Stimulated activated CD4-positive, alpha-beta T cell treated with anti-CD3 and anti-CD28 coated beads, Interleukin-2, amount 100 ng/mL, for 48 hours (primary cell): Measurements from ENCODE around the gene IL3.
A peak's percentile ranks its signal among the peaks of the same experiment; 100 is the strongest.
"Not testable (repeated sequence)": the region's sequence is repeated elsewhere in the genome, so short reads cannot be mapped to it uniquely, and the experiment has no call there.

Experiments used
- DNase-seq, 2 donors: peaks; one replicate each; pipeline ENCODE4 v3.0.0-alpha.2; 2020

The IL3 gene

DNA sequence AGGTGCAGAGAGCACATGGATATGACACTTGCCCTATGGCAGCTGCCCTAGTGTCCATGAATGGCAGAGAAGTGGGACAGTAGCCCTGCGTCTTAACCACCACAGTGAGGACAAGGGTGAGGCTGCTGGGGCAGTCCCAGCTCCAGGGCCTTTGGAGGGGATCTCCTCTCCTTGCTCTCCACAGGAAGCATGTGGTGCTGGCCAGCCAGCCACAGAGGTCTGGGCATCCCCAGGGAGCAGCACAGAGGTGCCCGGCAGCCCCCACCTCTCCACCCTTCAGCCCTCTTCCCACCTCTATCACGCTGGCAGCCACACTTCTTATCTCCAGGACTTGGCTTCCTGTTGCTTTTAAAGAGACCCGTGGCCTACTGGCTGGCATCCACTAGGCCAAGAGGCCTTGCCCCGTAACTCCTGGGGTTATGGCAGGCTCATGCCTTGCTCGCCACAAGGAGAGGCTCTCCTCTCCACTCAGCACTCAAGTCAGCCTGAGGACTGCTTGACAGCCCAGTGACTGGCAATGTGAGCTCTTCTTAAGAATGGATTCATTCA, 35.0 kb downstream of the IL3 start:
- DNase-seq: no peak

DNA sequence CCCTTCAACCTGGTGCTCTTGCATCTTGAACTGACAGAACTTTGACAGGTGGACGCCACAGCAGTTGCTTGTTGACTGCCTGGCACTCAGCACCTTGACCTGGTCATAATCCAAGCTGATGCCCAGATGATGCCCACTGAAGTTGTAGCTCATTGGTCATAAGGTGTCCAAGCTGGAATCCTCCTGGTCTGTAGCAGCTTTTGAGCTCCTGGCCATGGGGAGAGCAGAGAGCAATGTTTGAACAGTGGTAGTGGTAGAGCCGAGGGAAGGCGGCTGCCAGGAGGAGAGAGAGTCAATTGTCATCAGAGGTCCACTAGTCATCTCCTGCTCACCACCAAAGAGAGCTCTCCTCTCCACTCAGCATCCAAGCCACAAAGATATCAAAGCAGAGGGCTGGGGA, 36.4 kb downstream of the IL3 start:
- no peak for DNase-seq

DNA sequence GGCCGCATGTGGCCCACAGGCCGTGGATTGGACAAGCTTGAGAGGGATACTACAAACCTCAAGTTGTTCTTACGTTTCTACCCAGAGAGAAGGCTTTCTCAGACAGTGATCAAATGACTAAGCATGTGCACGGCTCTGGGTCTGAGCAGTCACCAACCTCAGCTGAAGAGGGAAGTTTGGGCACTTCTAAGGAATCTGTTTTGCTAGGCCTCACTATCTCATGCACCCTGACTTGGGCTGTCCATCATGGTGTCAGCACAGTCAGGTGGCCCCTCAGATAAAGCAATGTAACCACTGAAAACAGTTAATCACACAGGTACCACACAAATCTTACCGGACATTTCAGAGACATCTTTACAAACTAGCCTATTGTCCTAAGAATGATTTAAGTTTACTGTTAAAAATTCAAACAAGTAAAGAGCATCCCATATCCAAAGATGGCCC, 37.7 kb downstream of the IL3 start:
- DNase-seq: no peak

DNA sequence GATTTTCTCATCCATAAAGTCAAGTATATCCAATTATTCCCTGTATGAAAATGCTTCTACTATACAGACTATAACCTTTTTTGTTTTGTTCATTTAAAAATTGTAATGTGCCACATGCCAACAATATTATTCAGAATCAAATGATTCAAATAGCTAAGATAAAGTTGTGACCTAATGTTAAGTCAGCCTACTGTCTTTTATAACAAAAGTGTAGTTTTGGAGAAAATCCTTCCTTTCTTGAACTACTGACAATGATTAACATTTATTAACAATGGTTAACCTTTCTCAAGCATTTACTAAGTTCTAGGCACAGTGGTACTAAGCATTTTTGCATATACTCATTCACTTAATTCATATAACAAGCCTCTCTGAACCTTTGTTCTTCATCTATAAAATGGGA, 38.2 kb downstream of the IL3 start:
- no peak for DNase-seq

DNA sequence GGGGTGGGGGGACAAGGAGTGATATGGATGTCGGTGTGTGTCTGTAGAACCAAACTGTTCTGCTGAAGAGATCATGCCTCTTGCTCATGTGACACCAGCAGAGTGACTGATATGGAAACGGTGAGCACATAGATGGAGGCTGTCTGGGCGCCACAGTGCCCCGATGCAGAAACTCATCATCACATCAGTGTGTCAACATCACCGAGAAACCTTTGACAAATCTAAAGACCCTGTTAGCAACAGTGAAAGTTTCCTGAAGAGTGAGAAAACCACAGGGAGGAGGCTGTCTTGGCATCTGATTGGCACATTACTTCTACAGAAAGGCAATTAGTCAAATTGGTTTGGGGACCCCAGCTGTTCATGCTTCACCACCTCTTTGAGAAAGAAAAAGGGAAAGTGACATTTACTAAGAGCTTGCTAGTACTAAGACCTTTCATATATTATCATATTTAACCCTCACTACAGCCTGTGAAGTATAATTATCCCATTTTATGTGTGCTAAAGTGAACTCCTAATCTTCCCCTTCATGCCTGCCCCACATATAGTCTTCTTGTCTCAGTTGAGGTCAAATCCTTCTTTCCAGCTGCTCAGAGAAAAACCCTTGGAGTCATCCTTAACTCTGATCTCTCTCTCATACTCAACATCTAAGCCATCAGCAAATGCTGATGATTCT, 38.8 kb downstream of the IL3 start:
- no peak for DNase-seq

DNA sequence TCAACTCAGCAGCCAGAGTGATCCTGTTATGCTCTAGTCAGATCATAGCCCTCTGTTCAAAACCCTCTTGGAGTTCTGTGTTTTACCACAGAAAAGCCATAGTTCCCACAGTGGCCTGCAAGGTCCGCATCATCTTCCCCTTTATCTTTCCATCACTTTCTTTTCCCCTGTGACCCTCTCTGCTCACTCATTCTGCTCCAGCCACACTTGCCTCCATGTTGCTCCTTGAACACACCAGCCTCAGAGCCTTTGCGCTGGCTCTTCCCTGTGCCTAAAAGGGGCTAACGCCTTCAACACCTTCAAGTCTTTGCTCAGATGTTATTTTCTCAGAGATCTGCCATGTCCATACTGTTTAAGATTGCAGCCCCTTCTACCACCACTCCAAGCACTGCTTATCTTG, 39.5 kb downstream of the IL3 start:
- DNase-seq: no peak

DNA sequence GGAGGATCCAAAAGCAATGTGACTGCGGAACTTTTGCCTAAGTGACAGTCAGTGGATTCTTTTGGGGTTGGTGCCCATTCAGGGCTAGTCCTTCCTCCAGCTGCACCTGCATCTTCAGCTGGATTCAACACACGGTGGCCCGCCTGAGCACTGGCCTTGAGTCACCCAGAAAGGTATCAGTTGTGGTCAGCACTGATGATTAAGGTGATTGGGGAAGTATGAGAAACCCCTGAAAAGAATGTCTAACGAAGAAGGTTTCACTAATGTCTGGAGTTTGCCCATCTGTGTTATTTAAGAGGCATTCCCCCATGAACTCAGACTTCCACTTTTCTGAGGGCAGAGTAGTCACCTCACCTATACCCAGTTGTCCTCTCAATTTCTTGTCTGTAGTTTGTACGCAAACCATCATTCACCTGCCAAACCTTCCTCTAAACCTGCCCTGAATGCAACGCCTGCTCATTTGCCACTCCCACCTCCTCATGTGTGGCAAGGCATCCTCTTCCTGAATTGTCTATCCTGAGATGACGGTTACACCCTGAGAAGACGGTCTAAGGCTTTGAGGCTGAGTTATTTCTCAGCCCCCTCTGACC, 40.3 kb downstream of the IL3 start:
- peak in 1 of 2 donors; percentile 43 for DNase-seq

DNA sequence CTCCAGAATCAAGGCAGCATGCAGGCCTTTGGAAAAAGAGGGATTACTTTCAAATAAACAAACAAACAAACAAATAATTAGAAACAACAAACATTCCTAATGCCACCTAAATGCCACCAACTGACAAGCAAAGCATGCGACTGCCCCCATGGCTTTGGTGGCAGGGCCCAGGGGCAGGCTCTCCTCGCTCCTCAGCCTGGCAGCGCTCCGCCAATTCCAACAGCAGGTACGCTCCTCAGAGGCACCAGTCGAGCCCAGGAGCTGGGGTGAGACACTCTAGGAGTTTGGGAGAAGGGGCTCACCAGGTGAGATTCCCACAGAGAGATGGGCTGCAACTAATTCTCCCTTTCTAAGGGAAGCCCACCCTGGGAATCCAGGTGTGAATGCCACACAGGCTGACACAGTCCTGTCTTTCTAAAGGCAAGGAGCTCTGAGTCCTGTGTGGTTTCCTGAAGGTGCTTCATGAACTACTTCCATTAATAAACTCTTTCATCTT, 41.0 kb downstream of the IL3 start:
- no peak for DNase-seq

DNA sequence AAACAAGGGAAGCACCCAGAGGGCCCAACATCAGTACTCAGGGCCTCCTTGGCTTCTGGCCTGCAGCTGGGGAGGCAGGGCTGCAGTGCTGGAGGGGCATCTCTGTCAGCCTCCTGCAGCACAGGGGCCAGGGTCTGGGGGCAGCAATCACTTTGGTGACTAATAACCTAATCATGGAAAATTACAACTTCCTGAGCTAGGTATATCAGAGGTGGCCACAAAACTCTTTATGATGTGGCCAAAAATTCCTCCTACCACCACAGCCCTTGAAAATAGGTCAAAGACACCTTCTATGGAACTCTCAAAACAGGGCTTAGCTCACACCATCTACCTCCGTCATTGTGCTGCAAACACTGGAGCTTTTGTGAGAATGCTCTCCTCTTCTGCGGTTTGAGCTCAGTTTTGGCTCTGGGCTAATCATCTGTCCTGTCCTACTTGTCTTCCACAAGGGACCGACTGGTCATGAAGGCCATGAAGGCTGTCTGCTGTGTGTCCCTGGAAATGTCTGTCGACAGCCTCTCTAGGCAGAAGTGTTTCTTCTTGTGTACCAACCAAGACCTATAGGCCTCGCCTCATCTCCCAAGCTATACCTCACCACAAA, 41.7 kb downstream of the IL3 start:
- DNase-seq: no peak

DNA sequence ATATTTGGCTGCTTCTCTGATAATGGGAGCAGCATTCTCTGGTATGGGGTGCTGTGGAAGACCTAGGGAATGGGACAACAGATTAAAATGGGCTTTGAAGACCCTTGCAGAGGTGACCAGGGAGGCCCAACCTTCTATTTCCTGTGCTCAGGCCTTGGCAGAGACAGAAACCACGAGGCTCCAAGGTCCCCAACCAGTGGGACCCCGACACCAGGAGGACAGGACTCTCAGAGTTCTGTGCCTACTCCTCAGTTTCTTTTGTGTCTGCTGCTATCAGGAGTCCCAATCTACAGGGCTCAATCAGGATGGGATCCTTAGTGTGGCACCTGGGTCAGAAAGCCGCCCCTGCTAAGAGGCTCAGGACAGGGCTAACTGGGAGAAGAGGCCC, 42.5 kb downstream of the IL3 start:
- no peak for DNase-seq

DNA sequence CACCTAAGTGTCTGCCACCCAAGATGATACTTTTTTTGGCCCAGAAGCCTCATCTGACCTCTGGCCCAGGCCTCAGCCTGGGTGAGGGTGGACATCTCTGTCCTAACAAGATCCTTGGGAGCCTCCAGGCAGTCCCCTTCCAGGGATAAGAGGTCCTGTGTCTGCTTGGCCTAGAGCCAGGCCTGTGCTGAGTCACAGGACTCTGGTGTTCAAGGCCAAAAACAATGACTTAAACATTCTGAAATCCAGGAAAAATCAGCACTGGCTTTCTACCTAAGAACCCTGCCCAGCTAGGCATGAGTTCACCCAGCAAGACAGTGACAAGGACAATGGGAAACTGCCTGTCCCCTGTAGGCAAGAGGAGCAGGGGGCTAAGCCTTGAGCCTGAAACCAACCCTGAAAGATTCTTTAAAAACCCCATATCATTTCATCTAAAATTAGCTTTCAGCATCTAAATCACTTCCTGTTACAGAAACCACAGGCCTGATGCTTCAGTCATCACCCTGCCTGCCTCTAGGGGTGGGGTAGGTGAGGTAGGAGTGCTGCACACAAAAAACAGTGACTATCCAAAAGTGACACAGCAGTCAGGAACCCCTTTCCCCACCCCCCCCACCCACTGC, 43.0 kb downstream of the IL3 start:
- DNase-seq: peak; percentile 57 to 58

DNA sequence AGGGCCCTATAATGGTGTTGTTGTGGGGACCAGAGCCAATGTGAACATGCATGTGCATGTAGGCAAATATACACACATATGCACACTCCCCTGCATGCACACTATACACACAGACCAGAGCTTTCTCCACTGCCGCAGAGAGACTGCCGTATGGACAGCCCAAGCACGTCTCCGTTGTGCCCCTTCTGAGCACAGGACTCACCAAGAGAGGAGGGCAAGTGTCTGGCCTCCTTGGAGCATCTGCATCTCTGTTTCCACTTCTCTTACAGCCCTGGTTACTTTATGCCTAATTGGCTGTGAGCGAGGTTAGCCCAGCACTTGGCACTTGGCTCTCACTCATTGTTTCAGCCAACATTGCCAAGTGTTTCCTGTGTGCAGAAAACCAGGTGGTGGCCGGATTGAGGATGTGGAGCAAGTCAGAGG, 43.5 kb downstream of the IL3 start:
- no peak for DNase-seq

DNA sequence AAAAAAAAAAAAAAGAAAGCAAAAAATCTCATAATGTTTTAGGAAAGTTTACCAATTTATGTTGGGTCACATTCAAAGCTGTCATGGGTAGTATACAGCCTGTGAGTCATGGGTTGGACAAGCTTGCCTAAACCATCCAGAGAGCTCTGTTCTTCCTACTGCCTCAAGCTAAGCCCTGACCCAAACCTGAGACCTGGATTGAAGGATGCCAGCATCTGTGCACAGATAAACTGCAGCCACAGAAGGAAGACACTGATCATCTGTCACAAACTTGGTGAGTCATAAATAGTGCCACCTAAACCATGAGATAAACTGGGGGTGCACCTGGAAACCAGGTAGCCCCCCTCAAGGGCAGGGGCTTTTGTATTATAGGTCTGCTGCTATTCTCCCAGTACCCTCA, 44.1 kb downstream of the IL3 start:
- no peak for DNase-seq

DNA sequence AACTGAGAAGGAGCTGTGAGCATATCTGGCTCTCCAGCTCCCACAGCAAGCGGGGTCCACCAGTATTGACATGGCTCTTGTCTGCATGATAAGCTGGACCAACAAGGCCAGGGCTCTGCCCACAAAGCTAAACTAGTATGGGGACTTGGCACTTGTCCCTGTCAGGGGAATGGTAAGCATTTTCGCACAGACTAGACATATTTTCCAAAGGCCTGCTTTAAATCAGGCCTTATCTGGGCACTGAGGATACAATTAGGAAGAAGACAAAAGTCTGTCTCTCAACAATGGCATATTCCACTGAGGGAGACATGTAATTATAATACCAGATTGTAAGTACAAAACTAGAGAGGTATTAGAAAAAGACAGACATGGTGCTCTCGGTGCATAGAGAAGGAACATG, 45.2 kb downstream of the IL3 start:
- no peak for DNase-seq

DNA sequence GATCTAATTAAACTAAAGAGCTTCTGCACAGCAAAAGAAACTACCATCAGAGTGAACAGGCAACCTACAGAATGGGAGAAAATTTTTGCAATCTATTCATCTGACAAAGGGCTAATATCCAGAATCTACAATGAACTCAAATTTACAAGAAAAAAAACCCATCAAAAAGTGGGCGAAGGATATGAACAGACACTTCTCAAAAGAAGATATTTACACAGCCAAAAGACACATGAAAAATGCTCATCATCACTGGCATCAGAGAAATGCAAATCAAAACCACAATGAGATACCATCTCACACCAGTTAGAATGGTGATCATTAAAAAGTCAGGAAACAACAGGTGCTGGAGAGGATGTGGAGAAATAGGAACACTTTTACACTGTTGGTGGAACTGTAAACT, 48.0 kb downstream of the IL3 start:
- DNase-seq: not testable (repeated sequence)

DNA sequence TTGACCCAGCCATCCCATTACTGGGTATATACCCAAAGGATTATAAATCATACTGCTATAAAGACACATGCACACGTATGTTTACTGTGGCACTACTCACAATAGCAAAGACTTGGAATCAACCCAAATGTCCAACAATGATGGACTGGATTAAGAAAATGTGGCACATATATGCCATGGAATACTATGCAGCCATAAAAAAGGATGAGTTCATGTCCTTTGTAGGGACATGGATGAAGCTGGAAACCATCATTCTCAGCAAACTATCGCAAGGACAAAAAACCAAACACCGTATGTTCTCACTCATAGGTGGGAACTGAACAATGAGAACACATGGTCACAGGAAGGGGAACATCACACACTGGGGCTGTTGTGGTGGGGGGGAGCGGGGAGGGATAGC, 48.5 kb downstream of the IL3 start:
- DNase-seq: not testable (repeated sequence)

DNA sequence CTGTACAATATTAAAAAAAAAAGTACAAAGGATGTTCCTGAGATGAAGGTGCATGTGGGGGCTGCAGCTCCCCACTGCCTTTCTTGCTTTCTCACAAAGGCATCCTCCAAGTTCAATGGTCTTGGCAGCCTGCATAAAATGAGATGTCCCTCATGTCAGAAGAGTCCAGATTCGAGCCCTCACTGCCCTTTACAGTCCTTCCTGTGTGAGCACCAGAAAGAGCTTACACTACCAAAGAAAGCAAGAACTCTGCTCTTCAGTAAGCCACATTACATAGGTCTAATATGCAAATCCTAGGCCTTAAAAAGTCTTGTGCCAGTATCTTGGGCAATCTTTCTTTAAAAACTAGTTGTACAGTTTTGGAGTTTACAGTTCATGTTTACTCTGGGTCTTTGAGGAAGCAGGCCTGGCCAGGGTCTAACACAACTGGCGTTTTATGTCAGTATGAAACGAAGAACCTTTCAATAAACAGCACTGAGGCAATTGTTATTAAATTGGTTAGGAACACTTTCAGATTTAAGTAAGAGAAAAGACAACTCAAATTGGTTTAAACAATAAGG, 49.1 kb downstream of the IL3 start:
- DNase-seq: no peak

DNA sequence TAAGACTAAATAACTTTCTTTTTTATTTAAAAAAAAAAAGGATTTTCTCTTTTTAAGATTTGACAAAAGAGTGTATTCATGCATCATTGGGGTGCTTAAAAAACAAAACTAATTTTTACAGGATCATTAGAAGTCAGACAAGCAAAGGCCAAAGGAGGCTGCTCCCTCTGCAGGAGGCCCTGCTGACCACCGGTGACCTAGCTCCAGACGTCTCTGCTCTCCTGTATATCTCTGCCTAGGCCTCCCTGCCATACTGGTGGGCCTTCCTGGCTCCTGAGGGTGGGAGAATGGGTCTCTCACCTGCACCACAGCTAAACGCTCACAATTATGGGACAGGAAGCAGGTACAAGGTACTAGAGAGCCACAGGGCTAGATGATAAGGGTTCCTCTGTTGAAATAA, 49.7 kb downstream of the IL3 start:
- DNase-seq: no peak

DNA sequence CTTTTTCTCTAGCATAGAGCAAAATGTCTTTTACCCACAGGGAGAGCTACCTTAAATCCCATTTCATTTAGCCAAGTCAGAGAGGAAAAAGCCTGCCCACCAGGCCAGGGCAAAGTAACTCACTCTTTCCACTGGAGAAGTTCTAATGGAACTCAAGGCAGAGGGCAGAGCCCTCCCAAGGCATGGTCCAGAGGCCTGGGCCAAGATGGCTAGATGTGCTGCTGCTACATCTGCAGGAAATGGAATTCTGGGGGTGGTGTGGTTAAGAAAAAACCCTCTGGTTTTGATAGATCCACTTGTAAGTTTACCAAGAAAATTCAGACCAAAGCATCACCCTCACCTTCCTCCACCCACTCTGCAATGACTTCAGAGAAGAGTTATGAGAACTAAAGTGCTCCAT, 50.5 kb downstream of the IL3 start:
- DNase-seq: no peak

DNA sequence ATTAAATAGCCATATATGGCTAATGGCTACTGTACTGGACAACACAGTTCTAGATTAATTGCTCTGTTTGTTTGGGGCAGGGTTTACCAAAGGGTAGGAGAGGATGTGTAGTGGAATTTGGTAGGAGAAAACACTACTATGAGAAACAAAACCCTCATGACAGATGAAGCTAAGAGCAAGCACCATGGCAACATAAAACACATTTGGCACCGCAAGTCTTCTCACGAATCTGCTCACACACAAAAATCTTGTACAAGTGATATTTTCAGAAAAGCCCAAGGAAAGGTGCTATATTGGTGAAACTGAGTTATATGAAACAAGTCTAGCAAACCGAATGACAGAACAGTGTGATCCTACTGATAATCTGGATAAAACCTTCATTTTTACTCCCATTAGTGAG, 51.7 kb downstream of the IL3 start:
- DNase-seq: no peak
